GM21717 (cell line): ENCODE measurements around the gene UVRAG.
"Not testable (repeated sequence)": the region's sequence is repeated elsewhere in the genome, so short reads cannot be mapped to it uniquely, and the experiment has no call there.

Source experiments
- ATAC-seq: cut with Tn5 transposase; IDR thresholded peaks from one replicate; pipeline ENCODE4 v1.9.1; 2021; ENCODE audit warnings: mild to moderate bottlenecking, moderate library complexity; ENCODE audit not compliant: unreplicated experiment

UVRAG gene

GRCh38 chr11:76048763-76049162 lies 233.8 kb downstream of the UVRAG start:
- no peak for ATAC-seq

- no peak for ATAC-seq
Observed at GRCh38 chr11:76049511-76049910, 234.5 kb downstream of the UVRAG start.

- no peak for ATAC-seq
Observed at GRCh38 chr11:76051937-76052336, 236.9 kb downstream of the UVRAG start.

- no peak for ATAC-seq
Observed at GRCh38 chr11:76054330-76054729, 239.3 kb downstream of the UVRAG start.

GRCh38 chr11:76056876-76057275 lies 241.9 kb downstream of the UVRAG start:
- no peak for ATAC-seq

GRCh38 chr11:76060475-76061036 lies 245.5 kb downstream of the UVRAG start:
- ATAC-seq, result not testable (repeated sequence)

- ATAC-seq, result peak; percentile 94
Observed at GRCh38 chr11:76062733-76063132, 247.7 kb downstream of the UVRAG start.

- ATAC-seq, result no peak
Observed at GRCh38 chr11:76064192-76064591, 249.2 kb downstream of the UVRAG start.

GRCh38 chr11:76067099-76067498 lies 252.1 kb downstream of the UVRAG start:
- no peak for ATAC-seq

- no peak for ATAC-seq
Observed at GRCh38 chr11:76069001-76069400, 254.0 kb downstream of the UVRAG start.

- no peak for ATAC-seq
Observed at GRCh38 chr11:76071090-76071489, 256.1 kb downstream of the UVRAG start.

- ATAC-seq, result no peak
Observed at GRCh38 chr11:76073724-76074123, 258.7 kb downstream of the UVRAG start.

GRCh38 chr11:76074148-76075095 lies 259.4 kb downstream of the UVRAG start:
- ATAC-seq, result no peak

GRCh38 chr11:76075716-76076115 lies 260.7 kb downstream of the UVRAG start:
- no peak for ATAC-seq

GRCh38 chr11:76076253-76076652 lies 261.2 kb downstream of the UVRAG start:
- not testable (repeated sequence) for ATAC-seq

GRCh38 chr11:76076749-76077148 lies 261.7 kb downstream of the UVRAG start:
- no peak for ATAC-seq

- no peak for ATAC-seq
Observed at GRCh38 chr11:76077575-76078150, 262.7 kb downstream of the UVRAG start.

- ATAC-seq, result not testable (repeated sequence)
Observed at GRCh38 chr11:76081084-76081483, 266.1 kb downstream of the UVRAG start.

GRCh38 chr11:76083563-76084451 lies 268.8 kb downstream of the UVRAG start:
- ATAC-seq, result no peak

- no peak for ATAC-seq
Observed at GRCh38 chr11:76085270-76085669, 270.3 kb downstream of the UVRAG start.
